ENCODE results near the gene ITSN1. TPM values are rescaled to one million over a fixed set of nuclear protein-coding genes. Genes with fewer than 3 reads are reported as not detected.

ITSN1 gene
- total and polyA plus RNA-seq, 2 experiments from 2014 or later: 35.5 to 57.1 TPM

DNA sequence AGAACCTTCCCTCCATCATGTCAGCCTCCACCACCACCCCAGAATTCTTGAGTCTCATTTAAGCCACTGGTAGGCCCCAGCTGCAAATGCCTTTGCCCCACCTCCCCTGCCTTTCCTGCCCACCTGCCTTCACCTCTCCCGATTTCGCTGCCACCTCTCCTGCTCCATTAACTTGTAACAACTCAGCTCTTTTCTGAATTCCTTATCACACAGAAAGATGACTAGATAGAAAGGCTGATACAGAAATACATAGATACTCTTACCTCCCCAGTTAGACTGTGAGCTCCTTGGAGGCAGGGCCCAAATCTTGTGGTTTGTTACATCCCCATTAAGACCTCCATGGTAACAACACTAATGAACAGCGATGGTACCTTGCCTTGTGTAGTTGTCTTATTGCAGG, 203.8 kb downstream of the ITSN1 start:
- H3K27me3 ChIP-seq (replicated peaks; ENCODE audit: insufficient read depth): no peaks in the 10 kb centered on the region
- peaks cover 9% of the 10 kb centered on the region for H3F3A ChIP-seq (ENCODE audit: insufficient read depth)
- no peak overlapping the region for H3K27ac ChIP-seq
- WGBS, 2 experiments (ENCODE audit: low coverage in 1 of 2, low lambda C conversion rate in 2 of 2, missing lambda C conversion rate in 2 of 2): 91 to 95% methylated on average over 3 of the region's 3 CpGs
- H3K9ac ChIP-seq: no peak overlapping the region
- no peak for DNase-seq
- no peaks in the 10 kb centered on the region for H3K36me3 ChIP-seq (ENCODE audit: low read depth)
- in situ Hi-C loops (cut with MboI): no loop called here
- no peak for TF ChIP-seq EZH2phosphoT487 (IDR thresholded peaks at IDR 0.05; ENCODE audit: insufficient read depth, low read depth)
- no peak for TF ChIP-seq EZH2 (IDR thresholded peaks at IDR 0.05; ENCODE audit: insufficient read depth, poor library complexity, severe bottlenecking)
- H3K4me2 ChIP-seq (ENCODE audit: unreplicated experiment): no peak overlapping the region
- H3K4me1 ChIP-seq (ENCODE audit: insufficient read depth): peaks cover 29% of the 10 kb centered on the region
- H2AFZ ChIP-seq: no peak overlapping the region
- no peak overlapping the region for H3K4me3 ChIP-seq
- H4K20me1 ChIP-seq (ENCODE audit: insufficient read depth): no peaks in the 10 kb centered on the region
- no peaks in the 10 kb centered on the region for H3K79me2 ChIP-seq (ENCODE audit: insufficient read depth)
- H3K9me3 ChIP-seq (ENCODE audit: low read depth): no peaks in the 10 kb centered on the region
- H3K9me2 ChIP-seq (ENCODE audit: insufficient read depth): no peaks in the 10 kb centered on the region

DNA sequence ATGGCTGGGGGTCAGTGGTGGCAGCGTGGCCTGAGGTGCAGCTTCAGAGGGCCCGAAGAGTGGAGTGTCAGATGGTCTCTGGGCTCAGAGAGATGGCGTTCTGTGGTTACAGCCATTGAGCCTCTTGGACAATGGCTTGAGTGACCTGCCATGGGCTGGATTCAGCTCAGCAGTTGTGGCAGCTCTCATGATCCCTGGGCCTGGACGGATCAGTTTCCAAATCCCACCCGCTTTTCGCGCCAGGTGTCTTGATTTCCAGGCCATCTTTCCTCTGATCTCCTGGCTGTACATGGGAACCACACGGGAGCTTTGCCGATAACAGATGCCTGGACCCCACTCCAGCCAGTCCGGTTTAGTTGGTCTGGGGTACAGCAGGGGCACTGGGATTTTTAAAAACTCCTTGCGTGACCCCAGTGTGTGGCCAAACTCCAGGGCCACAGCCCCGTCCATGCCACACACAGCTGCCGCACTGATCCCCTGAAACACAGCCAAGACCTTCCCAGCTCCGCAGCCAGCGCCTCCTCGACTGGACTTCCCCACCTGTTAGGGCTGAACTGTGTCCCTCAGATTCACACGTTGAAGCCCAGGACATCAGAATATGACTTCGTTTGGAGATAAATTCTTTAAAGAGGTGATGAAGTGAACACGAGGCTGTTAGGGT, 205.4 kb downstream of the ITSN1 start:
- H3K9me3 ChIP-seq (ENCODE audit: low read depth): no peaks in the 10 kb centered on the region
- no peaks in the 10 kb centered on the region for H3K9me2 ChIP-seq (ENCODE audit: insufficient read depth)
- H3K4me1 ChIP-seq (ENCODE audit: insufficient read depth): peaks cover 22% of the 10 kb centered on the region
- no peak for TF ChIP-seq EZH2 (IDR thresholded peaks at IDR 0.05; ENCODE audit: insufficient read depth, poor library complexity, severe bottlenecking)
- TF ChIP-seq EZH2phosphoT487 (IDR thresholded peaks at IDR 0.05; ENCODE audit: insufficient read depth, low read depth): no peak
- no peak overlapping the region for H3K9ac ChIP-seq
- H2AFZ ChIP-seq: no peak overlapping the region
- H3K4me3 ChIP-seq: no peak overlapping the region
- DNase-seq: no peak
- no peak overlapping the region for H3K27ac ChIP-seq
- H3K79me2 ChIP-seq (ENCODE audit: insufficient read depth): no peaks in the 10 kb centered on the region
- in situ Hi-C loops (cut with MboI): no loop called here
- H3K4me2 ChIP-seq (ENCODE audit: unreplicated experiment): no peak overlapping the region
- no peaks in the 10 kb centered on the region for H3K36me3 ChIP-seq (ENCODE audit: low read depth)
- no peaks in the 10 kb centered on the region for H4K20me1 ChIP-seq (ENCODE audit: insufficient read depth)
- WGBS, 2 experiments (ENCODE audit: low coverage in 1 of 2, low lambda C conversion rate in 2 of 2, missing lambda C conversion rate in 2 of 2): 84% methylated on average over 19 of the region's 19 CpGs
- no peaks in the 10 kb centered on the region for H3K27me3 ChIP-seq (replicated peaks; ENCODE audit: insufficient read depth)
- H3F3A ChIP-seq (ENCODE audit: insufficient read depth): peaks cover 4% of the 10 kb centered on the region; the same call in 1 of the 2 replicates

DNA sequence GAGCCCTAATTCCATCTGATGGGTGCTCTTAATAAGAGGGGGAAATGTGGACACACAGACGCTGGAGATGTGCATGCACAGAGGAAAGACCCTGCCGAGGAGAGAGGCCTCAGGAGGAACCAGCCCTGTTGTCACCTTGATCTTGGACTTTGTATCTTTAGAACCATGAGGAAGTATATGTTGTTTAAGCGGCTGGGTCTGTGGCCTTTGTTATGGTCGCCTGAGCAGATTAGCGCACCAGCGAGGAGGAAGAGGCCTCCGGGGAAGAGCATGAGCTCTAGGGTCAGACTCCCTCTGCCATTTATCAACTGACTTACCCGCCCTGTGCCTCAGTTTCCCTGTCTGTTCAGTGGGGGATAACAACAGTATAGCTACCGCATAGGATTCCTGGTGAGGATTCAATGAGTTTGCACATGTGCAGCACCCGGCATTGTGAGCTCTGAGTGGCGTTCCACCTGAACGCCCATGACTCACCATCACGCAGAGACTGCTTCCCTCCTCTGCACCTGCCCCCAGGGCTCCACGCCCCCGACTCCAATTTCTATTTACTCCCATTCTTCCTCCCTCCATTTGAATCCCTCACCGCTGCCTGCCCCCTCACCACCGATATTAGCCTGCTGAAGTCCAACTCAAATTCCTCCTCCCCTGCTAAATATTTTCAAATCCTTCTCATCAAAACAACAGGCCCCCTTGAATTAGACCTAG, 206.1 kb downstream of the ITSN1 start:
- WGBS, 2 experiments (ENCODE audit: low coverage in 1 of 2, low lambda C conversion rate in 2 of 2, missing lambda C conversion rate in 2 of 2): 90 to 93% methylated on average over 17 of the region's 17 CpGs
- Histone ChIP-seq H3K36me3 (ENCODE audit: low read depth) (no peaks in the 10 kb centered on the region), H3K27ac (no peak overlapping the region), H3F3A (ENCODE audit: insufficient read depth) (no peaks in the 10 kb centered on the region; the same call in 1 of the 2 replicates), H3K9me2 (ENCODE audit: insufficient read depth) (no peaks in the 10 kb centered on the region), H2AFZ (no peak overlapping the region), H4K20me1 (ENCODE audit: insufficient read depth) (no peaks in the 10 kb centered on the region), H3K4me3 (no peak overlapping the region), H3K4me1 (ENCODE audit: insufficient read depth) (peaks cover 17% of the 10 kb centered on the region; the same call in 1 of the 2 replicates), H3K9me3 (ENCODE audit: low read depth) (no peaks in the 10 kb centered on the region), H3K9ac (no peak overlapping the region), H3K79me2 (ENCODE audit: insufficient read depth) (no peaks in the 10 kb centered on the region), H3K4me2 (ENCODE audit: unreplicated experiment) (no peak overlapping the region), H3K27me3 (replicated peaks; ENCODE audit: insufficient read depth) (no peaks in the 10 kb centered on the region)
- no peak for DNase-seq
- TF ChIP-seq EZH2 (IDR thresholded peaks at IDR 0.05; ENCODE audit: insufficient read depth, poor library complexity, severe bottlenecking) (no peak), EZH2phosphoT487 (IDR thresholded peaks at IDR 0.05; ENCODE audit: insufficient read depth, low read depth) (no peak)
- in situ Hi-C loops (cut with MboI): no loop called here

DNA sequence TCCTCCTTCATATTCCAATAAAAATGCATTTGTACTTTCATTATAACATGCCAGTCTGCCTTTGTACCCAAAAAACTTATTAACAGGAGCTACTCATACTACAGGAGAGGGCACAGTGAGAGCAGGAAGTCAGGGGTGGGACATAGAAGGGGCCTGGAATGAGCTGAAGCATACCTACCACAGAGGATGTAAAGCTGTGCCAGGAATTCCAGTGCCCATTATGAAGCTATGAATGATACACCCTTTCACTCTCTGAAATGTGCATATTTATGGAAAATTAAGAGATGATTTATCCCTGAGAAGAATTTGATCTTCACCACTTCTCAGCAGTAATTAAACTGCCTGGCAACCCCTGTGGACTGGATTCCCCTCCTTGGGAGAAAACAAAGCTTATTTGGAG, 207.5 kb downstream of the ITSN1 start:
- Histone ChIP-seq H4K20me1 (ENCODE audit: insufficient read depth) (no peaks in the 10 kb centered on the region), H2AFZ (no peak overlapping the region), H3F3A (ENCODE audit: insufficient read depth) (no peaks in the 10 kb centered on the region), H3K4me3 (no peak overlapping the region), H3K27me3 (replicated peaks; ENCODE audit: insufficient read depth) (no peaks in the 10 kb centered on the region), H3K4me1 (ENCODE audit: insufficient read depth) (0 out of 2 replicates have a peak, but pooled peaks cover 4% of the 10 kb centered on the region), H3K27ac (no peak overlapping the region), H3K36me3 (ENCODE audit: low read depth) (no peaks in the 10 kb centered on the region), H3K79me2 (ENCODE audit: insufficient read depth) (no peaks in the 10 kb centered on the region), H3K9me3 (ENCODE audit: low read depth) (no peaks in the 10 kb centered on the region), H3K4me2 (ENCODE audit: unreplicated experiment) (no peak overlapping the region), H3K9me2 (ENCODE audit: insufficient read depth) (no peaks in the 10 kb centered on the region), H3K9ac (no peak overlapping the region)
- in situ Hi-C loops (cut with MboI): no loop called here
- DNase-seq: no peak
- TF ChIP-seq EZH2 (IDR thresholded peaks at IDR 0.05; ENCODE audit: insufficient read depth, poor library complexity, severe bottlenecking) (no peak), EZH2phosphoT487 (IDR thresholded peaks at IDR 0.05; ENCODE audit: insufficient read depth, low read depth) (no peak)
